GM19351 (cell line): Measurements from ENCODE around the gene HIF3A.
"Not testable (repeated sequence)": the region's sequence is repeated elsewhere in the genome, so short reads cannot be mapped to it uniquely, and the experiment has no call there.

Experiments used
- ATAC-seq: cut with Tn5 transposase; IDR thresholded peaks from one replicate; pipeline ENCODE4 v1.9.1; 2021; ENCODE audit warnings: mild to moderate bottlenecking, moderate library complexity; ENCODE audit not compliant: unreplicated experiment

Gene HIF3A

GRCh38 chr19:46291829-46292228 lies 5.0 kb upstream of the HIF3A start:
- no peak for ATAC-seq

- ATAC-seq, result no peak
Measured at GRCh38 chr19:46294494-46294893, 2.3 kb upstream of the HIF3A start.

GRCh38 chr19:46295401-46296201 lies 1.2 kb upstream of the HIF3A start:
- no peak for ATAC-seq

GRCh38 chr19:46296202-46296480 lies 701 bp upstream of the HIF3A start:
- no peak for ATAC-seq

- no peak for ATAC-seq
Measured at GRCh38 chr19:46297700-46298478, 1.0 kb downstream of the HIF3A start.

GRCh38 chr19:46298479-46299003 lies 1.7 kb downstream of the HIF3A start:
- ATAC-seq, result no peak

GRCh38 chr19:46299004-46299509 lies 2.2 kb downstream of the HIF3A start:
- ATAC-seq, result no peak

- no peak for ATAC-seq
Measured at GRCh38 chr19:46299695-46300094, 2.9 kb downstream of the HIF3A start.

- ATAC-seq, result no peak
Measured at GRCh38 chr19:46303322-46303690, 6.5 kb downstream of the HIF3A start.

GRCh38 chr19:46303691-46304397 lies 7.0 kb downstream of the HIF3A start:
- ATAC-seq, result no peak

GRCh38 chr19:46306501-46306900 lies 9.7 kb downstream of the HIF3A start:
- ATAC-seq, result no peak

- ATAC-seq, result no peak
Measured at GRCh38 chr19:46308510-46308909, 11.7 kb downstream of the HIF3A start.

GRCh38 chr19:46309056-46309455 lies 12.2 kb downstream of the HIF3A start:
- no peak for ATAC-seq

GRCh38 chr19:46311444-46311843 lies 14.6 kb downstream of the HIF3A start:
- ATAC-seq, result no peak

GRCh38 chr19:46313540-46314469 lies 17.0 kb downstream of the HIF3A start:
- ATAC-seq, result not testable (repeated sequence)

GRCh38 chr19:46317339-46317738 lies 20.5 kb downstream of the HIF3A start:
- no peak for ATAC-seq

GRCh38 chr19:46319613-46320012 lies 22.8 kb downstream of the HIF3A start:
- ATAC-seq, result no peak

GRCh38 chr19:46320559-46320958 lies 23.7 kb downstream of the HIF3A start:
- ATAC-seq, result no peak

GRCh38 chr19:46321653-46322052 lies 24.8 kb downstream of the HIF3A start:
- no peak for ATAC-seq

- ATAC-seq, result not testable (repeated sequence)
Measured at GRCh38 chr19:46323227-46323626, 26.4 kb downstream of the HIF3A start.
